ENCODE data around the gene HOXA5. TPM values are rescaled to one million over a fixed set of nuclear protein-coding genes. Genes with fewer than 3 reads are reported as not detected.

HOXA5 gene
- total RNA-seq, 1 donor from 2014 or later = 4.2 TPM

DNA sequence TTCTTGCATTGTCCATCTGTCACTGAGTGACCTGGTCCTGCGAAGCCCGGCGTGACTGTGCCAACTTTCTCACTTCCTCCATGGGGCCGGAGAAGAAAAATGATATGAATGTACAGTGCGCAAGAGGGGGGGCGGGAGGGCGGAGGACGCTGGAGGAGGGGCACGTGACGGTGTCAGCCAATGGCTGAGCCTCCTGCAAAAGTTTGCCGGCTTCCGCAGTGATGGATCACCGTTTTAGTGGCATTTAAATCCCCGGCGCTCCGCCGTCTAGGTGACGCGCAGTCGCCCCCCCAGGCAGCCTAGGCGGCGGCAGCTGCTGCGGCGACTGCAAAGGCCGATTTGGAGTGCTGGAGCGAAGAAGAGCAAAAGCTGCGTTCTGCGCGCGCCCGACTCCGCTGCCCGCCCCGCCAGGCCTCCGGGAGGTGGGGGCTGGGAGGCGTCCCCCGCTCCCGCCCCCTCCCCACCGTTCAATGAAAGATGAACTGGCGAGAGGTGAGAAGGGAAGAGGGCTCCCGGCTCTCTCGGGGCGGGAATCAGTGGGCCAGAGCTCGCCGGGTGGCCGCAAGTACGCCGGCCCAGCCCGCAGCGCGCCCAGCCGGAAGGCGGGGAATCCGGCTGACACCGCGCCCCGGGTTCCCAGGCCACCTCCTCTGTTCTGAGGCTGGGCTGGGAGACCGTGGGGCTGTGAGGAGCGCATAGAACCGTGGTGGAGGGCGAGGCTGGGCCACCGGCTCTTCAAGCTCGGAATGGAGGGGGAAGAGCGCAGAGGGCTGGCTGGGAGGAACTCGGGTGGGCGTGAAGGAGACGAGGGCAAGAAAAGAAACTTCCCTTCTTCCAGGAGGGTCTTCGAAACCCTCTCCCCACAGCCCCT is 47.3 kb downstream of the HOXA5 start, which contains the start of gene HOXA1:
Gene HOXA1, minus strand, starts transcription at position 104 of the 871 bp plus-strand sequence. Its CDS starts 88 bp downstream, at position 16.
- peak within 1 kb of the TSS; percentile 80 for H3K27ac ChIP-seq (ENCODE audit: low read depth, low read length)
- no peaks in the 10 kb centered on the region for H3K9me3 ChIP-seq (ENCODE audit: control insufficient read depth in 3 of 3, low read length in 3 of 3)
- peaks cover 0 to 6% (median 0%) of the 10 kb centered on the region in 3 donors for H3K36me3 ChIP-seq (ENCODE audit: control insufficient read depth in 3 of 3, insufficient read depth in 3 of 3, low read length in 3 of 3)
- H3K4me3 ChIP-seq (ENCODE audit: low read length in 3 of 3) = peak within 1 kb of the TSS; percentile 86 to 90 (median 89)
- peaks cover 0 to 2% (median 0%) of the 10 kb centered on the region in 3 donors for H3K27me3 ChIP-seq (ENCODE audit: control insufficient read depth in 3 of 3, insufficient read depth in 3 of 3, low read length in 3 of 3)
- peak within 1 kb of the TSS; percentile 87 to 89 (median 88) for H3K9ac ChIP-seq (ENCODE audit: low read depth in 1 of 3, low read length in 3 of 3)
- peaks cover 13 to 24% (median 21%) of the 10 kb centered on the region in 3 donors for H3K4me1 ChIP-seq (ENCODE audit: control insufficient read depth in 3 of 3, insufficient read depth in 3 of 3, low read length in 3 of 3)

- Histone ChIP-seq H3K27ac (ENCODE audit: low read depth, low read length) (no peak overlapping the region), H3K27me3 (ENCODE audit: control insufficient read depth in 3 of 3, insufficient read depth in 3 of 3, low read length in 3 of 3) (peaks cover under 1 to 3% (median 2%) of the 10 kb centered on the region in 3 donors)
These were observed 48.2 kb downstream of the HOXA5 start for GRCh38 chr7:27095050-27095896.

GRCh38 chr7:27094304-27095049 is 49.0 kb downstream of the HOXA5 start:
- Histone ChIP-seq H3K4me3 (ENCODE audit: low read length in 3 of 3) (no peak overlapping the region), H3K27me3 (ENCODE audit: control insufficient read depth in 3 of 3, insufficient read depth in 3 of 3, low read length in 3 of 3) (peaks cover 4 to 8% (median 6%) of the 10 kb centered on the region in 3 donors), H3K9ac (ENCODE audit: low read depth in 1 of 3, low read length in 3 of 3) (no peak overlapping the region), H3K27ac (ENCODE audit: low read depth, low read length) (no peak overlapping the region), H3K9me3 (ENCODE audit: control insufficient read depth in 3 of 3, low read length in 3 of 3) (no peaks in the 10 kb centered on the region), H3K4me1 (ENCODE audit: control insufficient read depth in 3 of 3, insufficient read depth in 3 of 3, low read length in 3 of 3) (peaks cover 13 to 24% (median 21%) of the 10 kb centered on the region in 3 donors), H3K36me3 (ENCODE audit: control insufficient read depth in 3 of 3, insufficient read depth in 3 of 3, low read length in 3 of 3) (no peaks in the 10 kb centered on the region)

More at GRCh38 chr7:27095050-27095896, 48.2 kb downstream of the HOXA5 start:
- peak overlapping the region in 2 of 3 donors; percentile 23 to 55 for H3K9ac ChIP-seq (ENCODE audit: low read depth in 1 of 3, low read length in 3 of 3)
- no peaks in the 10 kb centered on the region for H3K36me3 ChIP-seq (ENCODE audit: control insufficient read depth in 3 of 3, insufficient read depth in 3 of 3, low read length in 3 of 3)
- H3K4me1 ChIP-seq (ENCODE audit: control insufficient read depth in 3 of 3, insufficient read depth in 3 of 3, low read length in 3 of 3) = peaks cover 13 to 24% (median 21%) of the 10 kb centered on the region in 3 donors
- H3K4me3 ChIP-seq (ENCODE audit: low read length in 3 of 3) = peak overlapping the region; percentile 86 to 90 (median 89)
- no peaks in the 10 kb centered on the region for H3K9me3 ChIP-seq (ENCODE audit: control insufficient read depth in 3 of 3, low read length in 3 of 3)

GRCh38 chr7:27093184-27093895 is 50.1 kb downstream of the HOXA5 start:
- H3K36me3 ChIP-seq (ENCODE audit: control insufficient read depth in 3 of 3, insufficient read depth in 3 of 3, low read length in 3 of 3) = no peaks in the 10 kb centered on the region
- no peak overlapping the region for H3K4me3 ChIP-seq (ENCODE audit: low read length in 3 of 3)
- no peak overlapping the region for H3K9ac ChIP-seq (ENCODE audit: low read depth in 1 of 3, low read length in 3 of 3)
- H3K9me3 ChIP-seq (ENCODE audit: control insufficient read depth in 3 of 3, low read length in 3 of 3) = no peaks in the 10 kb centered on the region
- H3K4me1 ChIP-seq (ENCODE audit: control insufficient read depth in 3 of 3, insufficient read depth in 3 of 3, low read length in 3 of 3) = peaks cover 14 to 23% (median 21%) of the 10 kb centered on the region in 3 donors
- H3K27me3 ChIP-seq (ENCODE audit: control insufficient read depth in 3 of 3, insufficient read depth in 3 of 3, low read length in 3 of 3) = peaks cover 9 to 16% (median 10%) of the 10 kb centered on the region in 3 donors
- no peak overlapping the region for H3K27ac ChIP-seq (ENCODE audit: low read depth, low read length)

- Histone ChIP-seq H3K27me3 (ENCODE audit: control insufficient read depth in 3 of 3, insufficient read depth in 3 of 3, low read length in 3 of 3) (peaks cover 15 to 22% (median 16%) of the 10 kb centered on the region in 3 donors), H3K4me3 (ENCODE audit: low read length in 3 of 3) (no peak overlapping the region), H3K9me3 (ENCODE audit: control insufficient read depth in 3 of 3, low read length in 3 of 3) (no peaks in the 10 kb centered on the region)
These were observed 50.7 kb downstream of the HOXA5 start for GRCh38 chr7:27092819-27093110.

DNA sequence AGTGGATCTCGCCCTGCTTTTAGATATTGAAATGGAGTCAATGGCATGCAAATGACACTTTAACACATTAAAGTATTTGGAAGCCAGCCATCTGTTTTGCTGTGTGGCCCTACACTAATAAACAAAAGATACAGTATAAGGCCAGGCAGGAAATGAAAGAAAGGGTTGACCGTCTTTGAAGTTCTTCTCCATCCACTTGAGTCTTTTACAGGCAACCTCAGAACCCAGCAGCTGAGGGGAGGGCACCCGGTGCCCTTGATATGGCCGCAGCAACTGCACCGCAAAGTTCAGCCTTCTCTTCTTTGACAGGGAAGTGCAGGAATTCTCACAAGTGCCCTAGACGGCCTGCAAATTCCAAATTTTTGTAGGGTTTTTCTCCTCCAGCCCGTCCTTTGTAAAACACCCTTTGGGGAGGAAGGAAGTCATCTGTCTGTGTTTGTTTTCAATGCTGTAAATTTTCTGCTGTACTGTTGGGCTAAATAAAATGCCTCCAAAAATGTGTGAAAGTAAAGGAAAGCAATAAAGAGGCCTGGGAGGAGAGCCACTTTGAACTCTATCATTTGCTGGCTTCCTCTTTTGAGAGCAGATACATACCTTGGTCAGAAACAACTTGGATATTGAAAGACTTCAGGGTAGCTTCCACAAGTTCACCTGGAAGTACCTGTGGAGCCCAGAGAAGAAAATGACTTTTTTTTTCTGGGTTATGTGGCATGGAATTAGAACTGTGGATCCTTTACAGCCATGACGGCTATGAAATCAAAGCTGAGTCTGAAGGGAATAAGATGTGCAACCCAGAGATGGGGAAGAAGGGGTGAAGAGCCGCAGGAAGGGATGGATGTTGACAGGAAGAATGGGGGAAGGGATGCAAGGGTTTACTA is 51.3 kb downstream of the HOXA5 start:
- H3K9me3 ChIP-seq (ENCODE audit: control insufficient read depth in 3 of 3, low read length in 3 of 3) = no peaks in the 10 kb centered on the region
- no peaks in the 10 kb centered on the region for H3K36me3 ChIP-seq (ENCODE audit: control insufficient read depth in 3 of 3, insufficient read depth in 3 of 3, low read length in 3 of 3)
- H3K27me3 ChIP-seq (ENCODE audit: control insufficient read depth in 3 of 3, insufficient read depth in 3 of 3, low read length in 3 of 3) = peaks cover 19 to 26% (median 21%) of the 10 kb centered on the region in 3 donors
- H3K9ac ChIP-seq (ENCODE audit: low read depth in 1 of 3, low read length in 3 of 3) = no peak overlapping the region
- H3K27ac ChIP-seq (ENCODE audit: low read depth, low read length) = no peak overlapping the region
- peaks cover 8 to 19% (median 9%) of the 10 kb centered on the region in 3 donors for H3K4me1 ChIP-seq (ENCODE audit: control insufficient read depth in 3 of 3, insufficient read depth in 3 of 3, low read length in 3 of 3)
- no peak overlapping the region for H3K4me3 ChIP-seq (ENCODE audit: low read length in 3 of 3)

More at GRCh38 chr7:27092819-27093110, 50.7 kb downstream of the HOXA5 start:
- H3K27ac ChIP-seq (ENCODE audit: low read depth, low read length) = no peak overlapping the region
- H3K9ac ChIP-seq (ENCODE audit: low read depth in 1 of 3, low read length in 3 of 3) = no peak overlapping the region
- peaks cover 13 to 22% (median 15%) of the 10 kb centered on the region in 3 donors for H3K4me1 ChIP-seq (ENCODE audit: control insufficient read depth in 3 of 3, insufficient read depth in 3 of 3, low read length in 3 of 3)
- H3K36me3 ChIP-seq (ENCODE audit: control insufficient read depth in 3 of 3, insufficient read depth in 3 of 3, low read length in 3 of 3) = no peaks in the 10 kb centered on the region

DNA sequence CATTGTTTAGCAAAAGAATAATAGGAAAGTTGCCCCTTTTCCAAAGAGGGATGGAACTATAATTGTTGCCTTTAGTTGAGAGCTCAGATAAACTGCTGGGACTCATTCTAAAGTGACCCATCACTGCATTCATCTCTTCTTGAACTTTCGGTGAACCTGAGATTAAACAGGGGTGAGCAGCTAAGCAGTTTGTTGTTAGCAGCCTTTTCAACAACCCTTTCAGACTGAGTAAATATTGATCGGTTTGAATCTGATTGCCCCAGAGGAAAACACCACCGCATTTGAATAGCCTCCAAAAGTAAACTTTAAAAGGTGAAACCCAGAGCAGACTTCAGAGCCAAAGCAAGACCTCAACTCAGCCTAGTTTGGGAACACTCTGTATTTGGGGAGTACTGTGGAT is 52.4 kb downstream of the HOXA5 start:
- Histone ChIP-seq H3K27me3 (ENCODE audit: control insufficient read depth in 3 of 3, insufficient read depth in 3 of 3, low read length in 3 of 3) (peaks cover 19 to 26% (median 21%) of the 10 kb centered on the region in 3 donors), H3K9ac (ENCODE audit: low read depth in 1 of 3, low read length in 3 of 3) (no peak overlapping the region), H3K27ac (ENCODE audit: low read depth, low read length) (no peak overlapping the region), H3K9me3 (ENCODE audit: control insufficient read depth in 3 of 3, low read length in 3 of 3) (no peaks in the 10 kb centered on the region), H3K36me3 (ENCODE audit: control insufficient read depth in 3 of 3, insufficient read depth in 3 of 3, low read length in 3 of 3) (no peaks in the 10 kb centered on the region), H3K4me3 (ENCODE audit: low read length in 3 of 3) (no peak overlapping the region), H3K4me1 (ENCODE audit: control insufficient read depth in 3 of 3, insufficient read depth in 3 of 3, low read length in 3 of 3) (peaks cover 0 to 11% (median 2%) of the 10 kb centered on the region in 3 donors)

All from skeletal muscle tissue (tissue), 4 donors.